GM12892 (cell line): Measurements from ENCODE around the gene LNPK.
"Not testable (repeated sequence)": the region's sequence is repeated elsewhere in the genome, so short reads cannot be mapped to it uniquely, and the experiment has no call there.

Experiments used
- DNase-seq: peaks from one replicate; pipeline ENCODE4 v3.0.0; 2011; ENCODE audit not compliant: insufficient read length
- FAIRE-seq: peaks from 2 replicates; lab custom pipeline; 2011; peaks lifted over from hg19 to GRCh38; lab: Jason Lieb, UNC
- POLR2A ChIP-seq: IDR thresholded peaks from 2 replicates; pipeline ENCODE4 v1.6.1; 2011; ENCODE audit warnings: low read depth, low read length, control low read depth
- POLR2AphosphoS5 ChIP-seq: IDR thresholded peaks from 2 replicates; pipeline ENCODE4 v1.6.1; 2011; ENCODE audit warnings: low read depth, low read length, control low read depth
- TAF1 ChIP-seq: IDR thresholded peaks from 2 replicates; pipeline ENCODE4 v1.6.1; 2011; ENCODE audit warnings: low read depth, mild to moderate bottlenecking, control low read depth, low read length, borderline replicate concordance

Gene LNPK

DNA sequence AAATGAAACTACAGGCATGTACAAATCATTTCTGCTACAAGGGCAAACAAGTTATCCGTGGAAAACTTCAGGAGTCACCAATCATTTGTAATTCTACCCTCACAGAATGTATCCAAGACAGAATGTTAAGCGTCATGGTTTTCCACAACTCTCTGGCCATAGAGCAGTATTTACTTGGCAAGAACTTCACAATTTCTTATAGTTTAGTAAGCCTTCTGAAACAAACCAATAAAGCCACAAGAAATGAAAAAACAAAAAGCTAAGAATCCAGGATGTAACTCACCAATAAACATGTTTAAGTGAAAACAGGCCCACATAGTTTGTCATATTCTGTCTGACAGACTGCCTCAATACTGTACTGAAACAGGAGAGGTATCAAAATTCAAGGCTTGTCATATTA is 70.3 kb downstream of the LNPK start:
- TF ChIP-seq POLR2AphosphoS5: no peak
- no peak for TF ChIP-seq POLR2A
- no peak for TF ChIP-seq TAF1
- FAIRE-seq (no peak), DNase-seq (no peak)

DNA sequence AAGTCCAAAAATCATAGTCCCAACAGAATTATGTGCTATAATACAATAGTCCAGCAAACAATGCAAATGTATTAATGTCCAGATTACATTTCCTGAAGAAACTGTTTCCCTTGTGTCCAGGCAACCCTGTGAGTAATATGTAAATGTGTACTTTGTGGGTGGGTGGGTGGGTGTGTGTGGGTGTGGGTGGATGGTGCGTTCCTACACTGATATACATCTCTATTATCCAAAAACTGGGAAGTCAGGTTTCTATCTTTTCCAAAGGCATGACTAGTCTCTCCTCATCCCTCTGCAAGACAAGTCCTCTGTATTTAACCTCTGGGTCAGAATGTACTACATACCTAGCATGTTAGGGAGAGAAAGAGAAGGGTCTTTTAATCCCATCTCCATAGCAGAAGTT is 71.6 kb downstream of the LNPK start:
- TF ChIP-seq TAF1 (no peak), POLR2AphosphoS5 (no peak), POLR2A (no peak)
- DNase-seq (no peak), FAIRE-seq (no peak)

DNA sequence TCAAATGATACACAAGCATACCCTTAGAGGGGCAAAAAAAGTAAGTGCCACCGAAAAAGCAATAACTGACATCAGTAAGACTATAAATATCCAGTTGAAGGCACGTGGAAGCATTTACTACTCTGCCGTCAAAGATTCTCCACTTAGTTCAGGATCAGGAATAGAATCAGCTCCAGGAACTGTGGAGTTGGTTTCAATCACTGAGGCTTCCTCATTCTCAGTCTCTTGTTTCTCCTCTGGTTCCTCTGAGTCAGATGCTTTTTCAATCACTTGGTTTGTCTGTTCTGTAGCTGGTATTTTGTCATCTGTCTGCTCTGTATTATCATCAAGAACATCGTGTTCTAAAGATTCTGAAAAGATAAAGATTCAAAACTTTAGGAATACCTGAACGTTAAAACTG is 72.2 kb downstream of the LNPK start:
- FAIRE-seq: peak; percentile 30
- no peak for DNase-seq
- TF ChIP-seq TAF1: no peak
- TF ChIP-seq POLR2A: no peak
- TF ChIP-seq POLR2AphosphoS5: no peak

DNA sequence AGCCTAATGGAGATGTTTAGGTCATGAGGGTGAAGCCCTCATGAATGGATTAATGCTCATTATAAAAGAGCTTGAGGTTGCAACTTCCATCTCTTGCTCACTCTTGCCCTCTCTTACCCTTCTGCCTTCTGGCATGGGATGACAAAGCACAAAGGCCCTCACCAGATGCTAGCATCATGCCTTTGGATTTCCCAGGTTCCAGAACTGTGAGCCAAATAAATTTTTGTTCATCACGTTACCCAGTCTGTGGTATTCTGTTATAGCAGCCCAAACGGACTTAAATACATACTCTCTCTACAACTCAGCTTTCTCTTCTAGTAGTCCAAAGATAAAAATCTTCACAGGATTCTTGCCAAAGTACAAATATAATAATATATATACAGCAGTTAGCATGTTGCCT is 75.8 kb downstream of the LNPK start:
- no peak for TF ChIP-seq POLR2A
- no peak for TF ChIP-seq TAF1
- no peak for TF ChIP-seq POLR2AphosphoS5
- DNase-seq (no peak), FAIRE-seq (no peak)

DNA sequence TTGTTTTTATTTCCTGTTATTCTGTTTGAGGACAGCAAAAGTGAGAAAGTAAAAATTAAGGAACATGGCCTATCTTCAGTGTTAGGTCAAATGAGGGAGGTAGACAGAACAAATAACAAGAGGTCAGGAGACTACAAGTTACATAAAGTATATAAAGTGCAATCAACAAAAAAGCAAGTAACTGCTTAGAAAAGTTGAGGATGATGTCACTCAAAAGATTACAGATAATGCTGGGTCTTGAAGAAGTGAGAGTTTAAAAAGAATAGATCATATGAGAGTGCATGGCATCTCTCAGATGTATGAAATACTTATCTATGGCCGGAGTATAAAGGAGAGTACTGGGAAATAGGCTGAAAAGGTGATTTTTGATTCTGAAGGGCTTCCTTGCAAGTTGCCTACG is 79.9 kb downstream of the LNPK start:
- TF ChIP-seq POLR2AphosphoS5 (no peak), TAF1 (no peak), POLR2A (no peak)
- FAIRE-seq (no peak), DNase-seq (no peak)

DNA sequence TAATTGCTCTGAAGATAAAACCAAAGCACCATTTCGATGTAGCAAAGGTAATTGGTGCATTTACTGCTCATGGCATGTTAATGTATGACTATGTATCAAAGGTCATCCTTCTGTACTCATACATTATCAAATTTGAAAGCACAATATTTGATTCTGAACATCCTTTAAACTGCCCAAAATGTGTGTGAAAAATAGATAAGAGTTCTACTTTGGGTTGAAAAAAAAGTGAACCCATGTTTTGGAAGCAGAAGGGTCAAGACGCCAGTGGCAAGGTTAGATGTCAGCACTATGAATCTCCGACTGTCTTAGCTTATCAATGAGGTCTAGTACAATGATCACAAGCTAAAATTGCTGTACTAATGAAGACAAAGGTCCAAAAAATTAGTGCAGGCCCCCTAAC is 83.1 kb downstream of the LNPK start:
- no peak for DNase-seq
- no peak for FAIRE-seq
- TF ChIP-seq TAF1: no peak
- no peak for TF ChIP-seq POLR2AphosphoS5
- no peak for TF ChIP-seq POLR2A

DNA sequence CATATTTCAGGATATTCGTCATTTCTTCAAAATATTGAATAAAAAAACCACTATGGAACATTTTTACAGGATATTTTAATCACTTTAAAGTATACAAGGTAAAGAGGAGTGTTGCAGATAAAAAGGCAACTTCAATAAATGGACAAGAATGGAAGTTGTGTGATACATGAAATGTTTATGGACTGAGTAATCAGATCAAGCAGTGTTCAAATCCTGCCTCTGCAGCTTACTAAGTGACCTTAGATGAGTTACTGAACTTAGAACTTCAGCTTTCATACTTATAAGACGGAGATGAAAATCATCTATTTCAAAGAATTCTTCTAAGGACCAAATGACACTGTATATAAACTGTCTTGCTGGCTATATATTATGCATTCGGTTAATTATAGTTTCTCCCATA is 87.2 kb downstream of the LNPK start:
- FAIRE-seq (no peak), DNase-seq (no peak)
- TF ChIP-seq TAF1 (no peak), POLR2A (no peak), POLR2AphosphoS5 (no peak)

DNA sequence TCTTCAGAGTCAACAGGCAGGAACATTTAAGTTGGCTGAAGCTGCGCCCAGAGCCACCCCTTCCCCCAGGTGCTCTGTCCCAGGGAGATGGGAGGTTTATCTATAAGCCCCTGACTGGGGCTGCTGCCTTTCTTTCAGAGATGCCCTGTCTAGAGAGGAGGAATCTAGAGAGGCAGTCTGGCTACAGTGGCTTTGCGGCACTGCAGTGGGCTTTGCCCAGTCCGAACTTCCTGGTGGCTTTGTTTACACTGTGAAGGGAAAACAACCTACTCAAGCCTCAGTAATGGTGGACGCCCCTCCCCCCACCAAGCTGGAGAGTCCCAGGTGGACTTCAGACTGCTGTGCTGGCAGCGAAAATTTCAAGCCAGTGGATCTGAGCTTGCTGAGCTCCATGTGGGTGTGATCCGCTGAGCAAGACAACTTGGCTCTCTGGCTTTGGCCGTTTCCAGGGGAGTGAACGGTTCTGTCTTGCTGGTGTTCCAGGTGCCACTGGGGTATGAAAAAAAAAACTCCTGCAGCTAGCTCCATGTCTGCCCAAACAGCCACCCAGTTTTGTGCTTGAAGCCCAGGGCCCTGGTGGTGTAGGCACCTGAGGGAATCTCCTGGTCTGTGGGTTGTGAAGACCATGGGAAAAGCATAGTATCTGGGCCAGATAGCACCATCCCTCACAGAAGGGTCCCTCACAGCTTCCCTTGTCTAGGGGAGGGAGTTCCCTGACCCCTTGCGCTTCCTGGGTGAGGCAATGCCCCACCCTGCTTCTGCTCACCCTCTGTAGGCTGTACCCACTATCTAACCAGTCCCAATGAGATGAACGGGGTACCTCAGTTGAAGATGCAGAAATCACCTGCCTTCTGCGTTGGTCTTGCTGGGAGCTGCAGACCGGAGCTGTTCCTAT is 88.0 kb downstream of the LNPK start:
- FAIRE-seq, DNase-seq: not testable (repeated sequence)

DNA sequence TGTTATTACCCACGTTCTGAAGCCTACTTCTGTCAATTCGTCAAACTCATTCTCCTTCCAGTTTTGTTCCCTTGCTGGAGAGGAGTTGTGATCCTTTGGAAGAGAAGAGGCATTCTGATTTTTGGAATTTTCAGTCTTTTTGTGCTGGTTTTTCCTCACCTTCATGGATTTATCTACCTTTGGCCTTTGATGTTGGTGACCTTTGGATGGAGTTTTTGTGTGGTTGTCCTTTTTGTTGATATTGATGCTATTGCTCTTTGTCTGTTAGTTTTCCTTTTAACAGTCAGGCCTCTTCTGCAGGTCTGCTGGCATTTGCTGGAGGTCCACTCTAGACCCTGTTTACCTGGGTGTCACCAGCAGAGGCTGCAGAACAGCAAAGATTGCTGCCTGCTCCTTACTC is 88.8 kb downstream of the LNPK start:
- not testable (repeated sequence) for FAIRE-seq

DNA sequence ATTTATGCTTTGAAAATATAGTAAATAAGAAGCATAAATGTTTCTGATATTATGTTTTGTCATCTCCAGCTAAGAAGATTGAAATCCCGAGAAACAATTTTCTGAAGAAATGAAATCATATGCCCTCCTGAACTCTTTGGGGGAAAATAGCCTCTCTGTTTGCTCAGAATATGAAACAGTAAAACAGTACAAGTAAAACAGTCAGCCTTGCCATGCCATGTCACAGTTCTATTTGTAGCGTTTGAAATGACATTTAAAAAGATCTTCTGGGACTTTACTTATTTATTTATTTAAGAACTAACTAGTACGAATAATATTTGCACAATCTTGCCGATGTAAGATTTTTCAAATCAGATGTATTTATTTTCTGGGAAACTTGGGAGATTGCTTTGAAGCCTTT is 98.0 kb downstream of the LNPK start:
- TF ChIP-seq TAF1 (no peak), POLR2AphosphoS5 (no peak), POLR2A (no peak)
- DNase-seq (no peak), FAIRE-seq (no peak)

More for the DNA sequence above, 88.8 kb downstream of the LNPK start:
- not testable (repeated sequence) for DNase-seq

DNA sequence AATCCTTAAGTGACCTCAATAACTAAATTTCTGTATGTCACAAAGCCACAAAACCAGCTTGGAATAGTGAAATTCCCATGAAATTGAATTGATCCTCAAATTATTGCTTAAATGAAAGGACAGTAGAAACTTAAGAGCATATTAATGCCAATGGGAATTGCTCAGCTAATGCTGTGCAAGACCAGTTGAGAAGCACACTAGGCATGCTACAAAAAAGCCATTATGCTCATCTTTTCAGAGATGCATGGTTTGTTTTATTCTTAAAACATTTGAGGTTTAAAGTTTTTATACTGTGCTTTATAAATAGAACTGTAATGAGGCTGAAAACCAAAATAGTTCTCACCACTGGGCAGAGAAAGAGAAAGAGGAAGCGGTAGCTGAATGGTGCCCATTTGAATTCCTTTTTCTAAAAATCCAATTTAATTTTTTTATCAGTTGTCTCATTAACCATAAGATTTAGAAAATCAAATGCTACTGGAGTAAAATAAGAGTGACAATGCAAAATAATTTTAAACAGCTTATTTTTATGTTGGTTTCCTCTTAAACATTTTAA is 98.6 kb downstream of the LNPK start:
- DNase-seq (no peak), FAIRE-seq (no peak)
- TF ChIP-seq TAF1 (no peak), POLR2A (no peak), POLR2AphosphoS5 (no peak)

DNA sequence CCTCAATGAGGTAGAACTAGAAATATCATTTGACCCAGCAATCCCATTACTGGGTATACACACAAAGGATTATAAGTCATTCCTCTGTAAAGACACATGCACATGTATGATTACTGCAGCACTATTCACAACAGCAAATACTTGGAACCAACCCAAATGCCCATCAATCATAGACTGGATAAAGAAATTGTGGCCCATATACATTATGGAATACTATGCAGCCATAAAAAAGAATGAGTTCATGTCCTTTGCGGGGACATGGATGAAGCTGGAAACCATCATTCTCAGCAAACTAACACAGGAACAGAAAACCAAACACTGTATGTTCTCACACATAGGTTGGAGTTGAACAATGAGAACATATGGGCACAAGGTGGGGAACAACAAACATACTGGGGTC is 106.1 kb downstream of the LNPK start:
- not testable (repeated sequence) for DNase-seq

DNA sequence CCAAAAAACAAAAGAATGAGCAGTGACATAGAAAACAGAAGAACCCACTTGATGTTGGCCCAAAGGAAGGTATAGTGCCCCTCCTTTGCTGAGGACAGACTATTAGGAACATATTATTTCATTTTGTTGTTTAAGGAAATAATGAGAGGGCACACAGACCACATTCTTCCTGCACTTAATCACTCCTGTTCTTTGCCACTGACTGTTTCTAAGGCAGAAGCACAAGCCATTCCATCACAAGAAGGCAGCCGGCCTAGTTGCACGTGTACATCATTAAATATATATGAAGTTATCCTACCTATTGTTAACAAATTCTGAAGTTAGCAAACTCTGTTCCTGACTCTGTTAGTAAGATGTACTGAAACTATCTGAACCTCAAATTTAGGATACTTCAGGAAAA is 110.0 kb downstream of the LNPK start:
- DNase-seq (no peak), FAIRE-seq (no peak)
- TF ChIP-seq POLR2AphosphoS5: no peak
- no peak for TF ChIP-seq TAF1
- TF ChIP-seq POLR2A: no peak

More for the DNA sequence above, 106.1 kb downstream of the LNPK start:
- not testable (repeated sequence) for FAIRE-seq
